Fibroblast of lung (primary cell): ENCODE data around the gene S100A7A.

Source experiments
- EZH2 ChIP-seq: IDR thresholded peaks from 2 replicates; pipeline ENCODE4 v1.5.1; 2012; ENCODE audit warnings: low read length, control low read depth, mild to moderate bottlenecking; ENCODE audit errors: missing control alignments
- TF ChIP-seq, protein P1 (sequence below), 2 donors: IDR thresholded peaks in 1 of 2; conservative IDR thresholded peaks in 1 of 2; 1 replicate in 1 of 2; 2 replicates in 1 of 2; pipeline ENCODE4 v1.5.1; 2011 to 2012; ENCODE audit warnings: low read length in 2 of 2, control low read depth in 1 of 2, inconsistent platforms in 1 of 2, low read depth in 1 of 2, mild to moderate bottlenecking in 1 of 2

DNA sequence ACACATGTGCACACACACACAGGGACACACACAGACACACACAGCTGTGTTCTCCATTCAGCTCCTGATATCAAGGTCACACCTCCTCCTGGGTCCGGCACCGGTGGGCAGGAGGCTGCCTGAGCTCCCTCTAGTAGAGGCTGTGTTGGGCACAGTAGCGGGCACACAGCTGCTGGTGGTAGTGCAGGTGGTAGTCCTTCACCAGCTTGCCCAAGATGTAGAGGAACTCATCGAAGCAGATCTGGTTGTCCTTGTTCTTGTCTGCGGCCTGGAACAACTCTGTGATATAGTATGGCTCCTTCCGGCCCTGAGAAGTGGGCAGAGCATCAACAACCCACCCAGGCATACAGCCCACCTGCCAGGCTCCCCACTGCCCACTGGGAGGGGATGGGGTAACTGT is 19.9 kb upstream of the S100A7A start:
- TF ChIP-seq, protein P1, sequence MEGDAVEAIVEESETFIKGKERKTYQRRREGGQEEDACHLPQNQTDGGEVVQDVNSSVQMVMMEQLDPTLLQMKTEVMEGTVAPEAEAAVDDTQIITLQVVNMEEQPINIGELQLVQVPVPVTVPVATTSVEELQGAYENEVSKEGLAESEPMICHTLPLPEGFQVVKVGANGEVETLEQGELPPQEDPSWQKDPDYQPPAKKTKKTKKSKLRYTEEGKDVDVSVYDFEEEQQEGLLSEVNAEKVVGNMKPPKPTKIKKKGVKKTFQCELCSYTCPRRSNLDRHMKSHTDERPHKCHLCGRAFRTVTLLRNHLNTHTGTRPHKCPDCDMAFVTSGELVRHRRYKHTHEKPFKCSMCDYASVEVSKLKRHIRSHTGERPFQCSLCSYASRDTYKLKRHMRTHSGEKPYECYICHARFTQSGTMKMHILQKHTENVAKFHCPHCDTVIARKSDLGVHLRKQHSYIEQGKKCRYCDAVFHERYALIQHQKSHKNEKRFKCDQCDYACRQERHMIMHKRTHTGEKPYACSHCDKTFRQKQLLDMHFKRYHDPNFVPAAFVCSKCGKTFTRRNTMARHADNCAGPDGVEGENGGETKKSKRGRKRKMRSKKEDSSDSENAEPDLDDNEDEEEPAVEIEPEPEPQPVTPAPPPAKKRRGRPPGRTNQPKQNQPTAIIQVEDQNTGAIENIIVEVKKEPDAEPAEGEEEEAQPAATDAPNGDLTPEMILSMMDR (conservative IDR thresholded peaks at IDR 0.05 in 1 of 2, IDR thresholded peaks at IDR 0.05 in 1 of 2; ENCODE audit: low read depth in 1 of 2, low read length in 2 of 2): no peak
- TF ChIP-seq EZH2: no peak
